Upper lobe of left lung (tissue), 4 donors: ENCODE data around the gene PSPH.
"Not testable (repeated sequence)": the region's sequence is repeated elsewhere in the genome, so short reads cannot be mapped to it uniquely, and the experiment has no call there.

Experiments
- EP300 ChIP-seq, 4 donors: sonication (generic); formaldehyde crosslinking; IDR thresholded peaks; one replicate each; pipeline ENCODE4 v1.5.1; 2017; ENCODE audit warnings: antibody characterized with exemption in 4 of 4, control low read depth in 2 of 4
- POLR2A ChIP-seq, 4 donors: fragments of 450-650 bp; IDR thresholded peaks; one replicate each; pipeline ENCODE4 v1.5.1; 2016 to 2017; ENCODE audit warnings: antibody characterized with exemption in 4 of 4, mild to moderate bottlenecking in 2 of 4
- POLR2AphosphoS5 ChIP-seq, 2 donors: sonication (generic); formaldehyde crosslinking; IDR thresholded peaks; one replicate each; pipeline ENCODE4 v1.5.1; 2017; ENCODE audit warnings: antibody characterized with exemption in 2 of 2
- TF ChIP-seq, protein P1 (sequence below), 6 experiments: fragments of 450-650 bp in 4 of 6; fragments of 200-600 bp in 2 of 6; sonication (generic) in 2 of 6; IDR thresholded peaks; one replicate each; pipeline ENCODE4 v1.5.1; 2016 to 2019; ENCODE audit warnings: antibody characterized with exemption in 6 of 6

DNA sequence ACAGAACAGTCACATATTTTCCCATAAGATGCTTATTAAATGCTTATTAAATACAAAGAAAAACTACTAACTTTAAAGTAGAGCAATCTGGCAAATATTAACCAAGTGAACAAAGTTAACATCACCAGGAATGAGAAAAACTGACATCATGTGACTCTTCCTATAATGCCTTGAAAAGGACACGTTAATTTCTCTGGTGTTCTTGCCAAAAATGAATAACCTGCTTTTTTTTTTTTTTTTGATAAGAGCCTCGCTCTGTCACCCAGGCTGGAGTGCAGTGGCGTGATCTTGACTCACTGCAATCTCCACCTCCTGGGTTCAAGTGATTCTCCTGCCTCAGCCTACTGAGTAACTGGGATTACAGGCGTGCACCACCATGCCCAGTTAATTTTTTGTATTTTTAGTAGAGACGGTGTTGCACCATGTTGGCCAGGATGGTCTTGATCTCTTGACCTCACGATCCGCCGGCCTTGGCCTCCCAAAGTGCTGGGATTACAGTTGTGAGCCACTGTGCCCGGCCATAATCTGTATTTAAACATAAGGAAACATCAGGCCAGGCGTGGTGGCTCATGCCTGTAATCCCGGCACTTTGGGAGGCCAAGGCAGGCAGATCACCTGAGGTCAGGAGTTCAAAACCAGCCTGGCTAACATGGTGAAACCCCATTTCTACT is 3.7 kb downstream of the PSPH start:
- not testable (repeated sequence) for TF ChIP-seq POLR2AphosphoS5, EP300, POLR2A (IDR thresholded peaks at IDR 0.05)
- TF ChIP-seq, protein P1, sequence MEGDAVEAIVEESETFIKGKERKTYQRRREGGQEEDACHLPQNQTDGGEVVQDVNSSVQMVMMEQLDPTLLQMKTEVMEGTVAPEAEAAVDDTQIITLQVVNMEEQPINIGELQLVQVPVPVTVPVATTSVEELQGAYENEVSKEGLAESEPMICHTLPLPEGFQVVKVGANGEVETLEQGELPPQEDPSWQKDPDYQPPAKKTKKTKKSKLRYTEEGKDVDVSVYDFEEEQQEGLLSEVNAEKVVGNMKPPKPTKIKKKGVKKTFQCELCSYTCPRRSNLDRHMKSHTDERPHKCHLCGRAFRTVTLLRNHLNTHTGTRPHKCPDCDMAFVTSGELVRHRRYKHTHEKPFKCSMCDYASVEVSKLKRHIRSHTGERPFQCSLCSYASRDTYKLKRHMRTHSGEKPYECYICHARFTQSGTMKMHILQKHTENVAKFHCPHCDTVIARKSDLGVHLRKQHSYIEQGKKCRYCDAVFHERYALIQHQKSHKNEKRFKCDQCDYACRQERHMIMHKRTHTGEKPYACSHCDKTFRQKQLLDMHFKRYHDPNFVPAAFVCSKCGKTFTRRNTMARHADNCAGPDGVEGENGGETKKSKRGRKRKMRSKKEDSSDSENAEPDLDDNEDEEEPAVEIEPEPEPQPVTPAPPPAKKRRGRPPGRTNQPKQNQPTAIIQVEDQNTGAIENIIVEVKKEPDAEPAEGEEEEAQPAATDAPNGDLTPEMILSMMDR (IDR thresholded peaks at IDR 0.05) = not testable (repeated sequence)
